T-helper 1 cell treated with Interleukin-12 subunit alpha and Interleukin-12 subunit beta and Interleukin-4 antibody, amounts not matched to agents 30 ng/mL and 1 ng/mL, for 36 hours (primary cell): ENCODE data around the gene SCAMP3. TPM values are rescaled to one million over a fixed set of nuclear protein-coding genes. Genes with fewer than 3 reads are reported as not detected.
"Not testable (repeated sequence)": the region's sequence is repeated elsewhere in the genome, so short reads cannot be mapped to it uniquely, and the experiment has no call there.

Experiments
- intact Hi-C: fragments of 100-400 bp; cut with micrococcal nuclease; formaldehyde crosslinking; loops from one replicate; pipeline ENCODE4 v1.15.1; 2024
- total RNA-seq: library from RNA; stranded (reverse); gene quantifications from 2 replicates; pipeline ENCODE4 v1.2.3, GENCODE V29; 2022

SCAMP3 gene
- total RNA-seq, 1 donor from 2014 or later: 165 TPM

- intact Hi-C loops: not testable (repeated sequence)
Observed at GRCh38 chr1:155235375-155235774, 26.8 kb downstream of the SCAMP3 start.

GRCh38 chr1:155233502-155233901 lies 28.7 kb downstream of the SCAMP3 start:
- intact Hi-C loops: not testable (repeated sequence)

- intact Hi-C loops: not testable (repeated sequence)
Observed at GRCh38 chr1:155232001-155232978, 29.9 kb downstream of the SCAMP3 start.

DNA sequence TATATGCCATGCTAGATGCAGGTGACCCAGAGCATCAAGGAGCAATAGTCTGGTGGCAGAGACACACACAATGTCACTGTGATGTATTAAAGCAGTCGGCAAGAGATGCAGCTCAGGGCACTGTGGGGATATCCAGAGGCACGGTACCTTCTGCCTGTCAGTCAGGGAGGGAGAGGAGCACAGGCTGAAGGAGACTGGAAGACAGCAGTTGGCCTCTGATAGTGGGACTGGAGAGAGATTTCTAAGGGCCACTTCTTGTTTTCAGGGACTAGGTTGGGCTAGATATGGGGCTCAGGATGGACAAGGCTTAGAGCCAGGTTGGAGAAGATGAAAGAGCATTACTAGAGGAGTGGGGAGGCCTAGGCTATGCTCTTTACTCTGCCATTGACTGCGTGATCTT lies 30.9 kb downstream of the SCAMP3 start:
- intact Hi-C loops: not testable (repeated sequence)

DNA sequence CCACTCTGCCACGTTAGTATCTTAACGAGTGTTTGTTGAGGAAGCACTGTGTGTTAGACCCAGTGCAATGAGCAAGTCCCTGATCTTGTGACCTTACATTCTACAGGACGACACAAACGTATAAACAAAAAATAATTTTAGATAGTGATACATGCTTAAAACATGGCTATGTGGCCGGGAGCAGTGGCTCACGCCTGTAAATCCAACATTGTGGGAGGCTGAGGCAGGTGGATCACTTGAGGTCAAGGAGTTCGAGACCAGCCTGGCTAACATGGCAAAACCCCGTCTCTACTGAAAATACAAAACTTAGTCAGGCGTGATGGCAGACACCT lies 34.1 kb downstream of the SCAMP3 start:
- intact Hi-C loops: loop anchor here (5.0 kb wide), 1 partner anchor 141 kb away; no protein-coding TSS in a partner anchor

GRCh38 chr1:155227261-155228095 lies 34.7 kb downstream of the SCAMP3 start:
- intact Hi-C loops: loop anchor here (1.0 to 5.0 kb wide), 8 partner anchors 8 to 253 kb away; partner anchors contain the start of genes CKS1B and ENTREP3

DNA sequence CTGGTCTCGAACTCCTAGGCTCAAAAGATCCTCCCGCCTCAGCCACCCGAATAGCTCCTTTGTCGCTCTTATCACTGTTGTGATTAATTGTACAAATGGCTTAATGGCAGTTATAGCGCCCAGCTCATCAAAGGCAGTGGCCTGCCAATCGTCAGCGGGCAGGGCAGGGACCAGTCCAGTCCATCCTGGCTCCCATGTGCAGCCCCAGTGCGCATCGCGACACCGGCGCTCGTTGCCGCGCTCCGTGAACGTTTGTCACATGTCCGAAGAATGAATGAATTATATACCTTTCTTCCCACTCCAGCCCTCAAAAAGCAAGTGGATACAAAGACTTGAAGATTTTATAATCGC lies 35.3 kb downstream of the SCAMP3 start:
- intact Hi-C loops: loop anchor here (1.0 to 5.0 kb wide), 8 partner anchors 8 to 253 kb away; partner anchors contain the start of genes CKS1B and ENTREP3

DNA sequence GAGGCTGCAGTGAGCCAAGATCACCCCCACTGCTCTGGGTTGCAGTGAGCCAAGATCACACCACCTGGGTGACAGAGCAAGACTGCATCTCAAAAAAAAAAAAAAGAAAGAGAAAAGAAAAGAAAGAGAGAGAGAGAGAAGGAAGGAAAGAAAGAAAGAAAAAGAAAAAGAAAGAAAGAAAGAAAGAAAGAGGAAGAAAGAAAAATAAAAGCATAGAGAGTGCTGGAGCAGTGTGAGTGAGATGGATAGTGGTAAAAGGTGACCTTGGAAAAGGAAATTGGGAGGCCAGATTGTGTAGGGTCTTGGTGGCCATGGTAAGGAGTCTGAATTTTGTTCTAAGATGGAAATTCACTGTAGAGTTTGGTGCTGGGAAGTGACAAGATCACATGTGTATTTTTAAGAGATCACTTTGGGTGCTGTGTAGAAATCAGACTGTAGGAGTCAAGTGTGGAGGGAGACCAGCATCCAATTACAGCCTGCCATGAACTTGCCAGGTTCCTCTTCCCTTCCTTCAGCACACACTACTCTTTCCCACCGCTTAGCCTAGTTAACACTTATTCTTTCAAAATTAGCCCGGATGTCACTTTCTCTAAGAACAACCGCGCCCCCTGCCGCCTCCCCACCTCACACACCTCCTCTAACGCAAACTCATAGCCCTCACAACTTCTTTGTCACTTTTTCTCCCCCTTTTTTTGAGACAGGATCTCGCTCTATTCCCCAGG lies 35.8 kb downstream of the SCAMP3 start:
- intact Hi-C loops: loop anchor here (5.0 kb wide), 1 partner anchor 139 kb away; no protein-coding TSS in a partner anchor

- intact Hi-C loops: loop anchor here (5.0 kb wide), 1 partner anchor 138 kb away; no protein-coding TSS in a partner anchor
Observed at GRCh38 chr1:155225404-155225759, 36.8 kb downstream of the SCAMP3 start.

DNA sequence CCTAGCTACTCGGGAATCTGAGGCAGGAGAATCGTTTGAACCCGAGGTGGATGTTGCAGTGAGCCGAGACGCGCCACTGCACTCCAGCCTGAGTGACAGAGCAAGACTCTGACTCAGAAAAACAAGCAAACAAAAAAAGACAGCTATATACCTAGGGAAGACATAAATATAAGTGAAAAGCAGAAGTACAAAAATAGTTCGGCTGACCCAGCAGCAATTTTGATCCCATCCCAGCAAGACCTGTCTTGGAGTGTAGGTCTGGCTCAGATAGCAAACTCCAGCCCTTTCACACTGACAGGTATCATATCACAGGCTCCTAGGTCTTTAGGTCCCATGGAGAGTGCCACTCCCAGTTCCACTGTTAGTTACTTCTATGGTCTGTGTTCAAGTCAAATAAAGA lies 39.1 kb downstream of the SCAMP3 start:
- intact Hi-C loops: no loop called here

GRCh38 chr1:155220211-155220965 lies 41.8 kb downstream of the SCAMP3 start:
- intact Hi-C loops: not testable (repeated sequence)

DNA sequence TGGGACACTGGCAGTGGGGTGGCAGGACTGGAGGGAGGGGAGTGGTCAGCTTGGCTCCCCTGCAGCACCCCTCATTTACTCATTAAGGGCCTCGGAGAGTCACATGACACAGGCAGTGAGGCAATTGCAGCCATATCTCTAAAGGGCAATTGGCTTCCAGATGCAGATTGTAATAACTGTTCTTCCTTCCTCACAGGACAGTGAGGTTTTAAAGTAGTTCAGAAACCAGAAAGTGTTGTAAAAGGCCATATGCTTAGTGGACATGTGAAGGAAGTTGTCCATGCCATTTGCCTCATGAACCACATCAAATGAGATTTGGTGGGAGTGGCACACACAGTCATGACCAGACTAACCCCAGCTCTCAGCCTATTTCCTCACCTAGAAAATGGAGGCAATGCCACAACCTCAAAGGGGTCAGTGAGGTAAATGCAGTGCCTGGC lies 42.5 kb downstream of the SCAMP3 start:
- intact Hi-C loops: loop anchor here (1.0 kb wide), 2 partner anchors 8 to 22 kb away; a partner anchor contains a TSS

- intact Hi-C loops: loop anchor here (1.0 kb wide), 2 partner anchors 8 to 22 kb away; a partner anchor contains a TSS
Observed at GRCh38 chr1:155218854-155219591, 43.1 kb downstream of the SCAMP3 start.

DNA sequence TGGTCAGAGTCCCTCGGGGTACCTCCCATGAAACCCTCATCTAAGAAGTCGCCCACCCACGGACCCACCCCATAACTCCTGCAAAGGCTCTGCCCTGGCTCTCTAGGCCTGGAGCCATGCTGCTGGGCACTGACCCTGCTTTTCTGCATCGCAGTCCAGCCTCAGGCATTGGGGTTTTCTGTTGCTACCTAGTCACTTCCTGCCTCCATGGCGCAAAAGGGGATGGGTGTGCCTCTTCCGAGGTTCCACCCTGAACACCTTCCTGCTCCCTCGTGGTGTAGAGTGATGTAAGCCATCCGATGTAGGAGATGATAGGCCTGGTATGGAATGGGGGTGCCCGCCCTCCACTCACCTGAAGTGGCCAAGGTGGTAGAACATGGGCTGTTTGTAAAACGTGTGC lies 47.5 kb downstream of the SCAMP3 start:
- intact Hi-C loops: not testable (repeated sequence)

GRCh38 chr1:155212051-155212440 lies 50.1 kb downstream of the SCAMP3 start:
- intact Hi-C loops: not testable (repeated sequence)

- intact Hi-C loops: not testable (repeated sequence)
Observed at GRCh38 chr1:155211381-155212050, 50.6 kb downstream of the SCAMP3 start.

GRCh38 chr1:155210314-155211104 lies 51.7 kb downstream of the SCAMP3 start:
- intact Hi-C loops: no loop called here

DNA sequence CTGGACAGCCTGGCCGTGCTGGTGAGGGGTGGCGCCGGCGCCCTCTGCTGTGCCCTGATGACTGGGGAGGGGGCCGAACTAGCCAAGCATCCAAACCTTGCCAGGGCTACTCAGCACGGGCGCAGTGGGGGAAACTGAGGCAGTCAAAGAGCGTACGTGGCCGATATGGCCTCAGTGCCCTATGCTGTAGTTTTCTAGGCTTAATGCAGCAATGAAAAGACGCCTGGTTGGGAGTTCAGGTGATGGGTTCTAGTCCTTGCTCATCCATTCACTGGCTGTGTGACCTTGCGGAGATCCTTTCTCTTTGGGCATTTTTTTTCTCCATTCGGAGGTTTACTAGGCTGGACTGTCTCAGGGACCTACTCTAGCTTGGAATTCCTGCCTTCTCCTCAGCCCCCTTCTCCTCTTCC lies 52.8 kb downstream of the SCAMP3 start:
- intact Hi-C loops: loop anchor here (1.0 kb wide), 2 partner anchors 18 to 35 kb away; no protein-coding TSS in a partner anchor
